Hepatic stellate cell (primary cell): Measurements from ENCODE around the gene CSDE1.

Source experiments
- DNase-seq: peaks from one replicate; pipeline ENCODE4 v3.0.0; 2011; ENCODE audit warnings: low spot score

CSDE1 gene

GRCh38 chr1:114749835-114750234 lies 7.9 kb downstream of the CSDE1 start:
- DNase-seq, result no peak

DNA sequence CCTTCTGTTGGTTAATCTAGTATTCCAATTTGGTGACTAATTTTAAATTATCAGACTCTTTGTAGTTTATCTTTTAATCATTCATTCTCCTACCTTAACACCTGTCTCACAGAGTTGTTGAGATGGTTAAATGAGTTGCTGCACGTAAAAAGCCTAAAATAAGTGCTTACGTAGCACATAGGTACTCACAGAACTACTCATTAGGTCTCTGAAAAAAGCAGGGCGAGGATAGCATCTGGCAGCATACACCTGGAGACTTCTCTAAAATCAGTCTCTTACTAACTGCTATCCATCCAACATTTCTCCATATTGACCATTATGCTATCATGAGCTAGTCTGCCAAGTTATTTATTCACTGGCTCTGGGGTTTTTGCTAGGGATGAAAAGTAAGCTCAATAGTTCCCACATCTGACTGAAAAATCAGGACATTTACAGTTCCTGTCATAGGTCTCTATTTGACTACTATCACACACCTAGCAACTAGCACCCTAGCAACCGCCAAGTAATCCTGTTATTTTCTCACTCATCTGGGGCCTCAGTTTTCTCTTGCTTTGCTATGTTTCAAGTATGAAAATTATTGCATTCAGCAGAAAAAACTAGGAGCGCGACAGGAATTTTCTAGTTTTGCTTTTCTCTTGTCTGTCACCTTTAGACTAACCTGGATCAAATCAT lies 11.2 kb downstream of the CSDE1 start:
- no peak for DNase-seq

GRCh38 chr1:114745291-114745690 lies 12.5 kb downstream of the CSDE1 start:
- DNase-seq, result no peak

DNA sequence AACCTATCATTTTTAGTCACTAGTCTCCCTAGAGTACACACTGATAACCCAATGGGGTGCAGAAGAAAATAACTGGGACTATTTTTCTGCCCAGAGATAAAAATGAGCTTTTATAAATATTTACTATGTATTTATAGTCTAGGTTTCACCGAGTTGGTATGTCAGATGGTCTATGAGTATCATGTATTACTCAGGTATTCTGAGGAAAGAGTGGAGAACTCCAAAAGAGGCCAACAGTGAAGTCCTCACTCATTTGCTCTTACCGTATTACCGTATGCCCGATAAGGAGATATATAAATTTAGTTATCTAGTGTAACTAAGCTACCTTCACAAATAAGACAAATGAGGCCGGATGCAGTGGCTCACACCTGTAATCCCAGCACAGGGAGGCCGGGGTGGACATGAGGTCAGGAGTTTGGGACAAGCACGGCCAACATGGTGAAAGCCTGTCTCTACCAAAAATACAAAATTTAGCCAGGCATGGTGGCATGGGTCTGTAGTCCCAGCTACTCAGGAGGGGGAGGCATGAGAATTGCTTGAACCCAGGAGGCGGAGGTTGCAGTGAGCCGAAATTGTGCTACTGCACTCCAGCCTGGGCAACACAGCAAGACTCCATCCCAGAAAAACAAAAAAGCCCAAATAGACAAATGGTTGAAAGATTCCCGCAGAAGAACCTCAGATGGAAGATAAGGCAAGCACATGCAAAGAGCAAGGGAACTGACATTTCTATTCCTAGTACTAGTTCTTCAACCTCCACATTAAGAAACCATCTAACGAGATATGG lies 15.6 kb downstream of the CSDE1 start:
- DNase-seq, result no peak

DNA sequence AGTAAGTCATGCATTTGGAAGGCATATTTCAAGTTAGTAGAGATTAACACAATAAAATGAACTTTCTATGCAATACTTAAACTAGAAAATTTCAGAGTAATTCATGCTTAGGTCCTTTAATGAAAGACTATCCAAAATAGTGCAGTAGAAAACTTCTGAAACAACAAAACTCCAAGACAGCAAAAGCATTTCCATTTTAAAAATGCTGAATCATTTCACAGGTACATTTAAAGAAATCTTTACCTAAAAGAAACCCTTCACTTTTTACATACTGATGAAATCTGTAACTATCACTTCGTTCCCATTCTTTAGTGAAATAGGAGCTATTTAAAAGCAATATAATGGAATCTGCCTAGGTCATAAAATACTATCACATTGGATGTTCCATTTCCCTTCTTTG lies 17.5 kb downstream of the CSDE1 start:
- DNase-seq, result no peak

DNA sequence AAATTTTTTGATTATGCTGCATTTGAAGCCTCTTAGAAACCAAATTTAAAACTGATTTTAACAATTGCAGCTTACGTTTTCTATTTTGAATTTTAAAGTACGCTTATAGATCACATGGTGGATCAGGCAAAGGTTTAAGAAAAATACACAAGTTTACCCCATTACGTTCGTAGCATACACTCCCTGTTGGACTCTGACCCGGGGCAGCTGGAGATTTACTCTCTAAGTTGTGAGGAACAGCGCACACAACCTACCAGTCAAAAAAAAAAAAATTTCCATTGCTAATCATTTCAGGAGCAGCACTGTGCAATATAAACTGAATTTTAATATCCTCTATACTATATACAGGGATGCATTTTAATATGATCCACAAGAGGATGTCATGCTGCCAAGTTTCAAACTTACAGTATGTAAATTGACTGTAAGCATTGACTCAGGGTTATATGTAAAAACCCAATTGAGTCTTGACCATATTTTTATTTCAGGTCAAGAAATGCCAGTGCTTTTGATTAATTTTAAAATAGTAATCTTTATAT lies 20.4 kb downstream of the CSDE1 start:
- no peak for DNase-seq

DNA sequence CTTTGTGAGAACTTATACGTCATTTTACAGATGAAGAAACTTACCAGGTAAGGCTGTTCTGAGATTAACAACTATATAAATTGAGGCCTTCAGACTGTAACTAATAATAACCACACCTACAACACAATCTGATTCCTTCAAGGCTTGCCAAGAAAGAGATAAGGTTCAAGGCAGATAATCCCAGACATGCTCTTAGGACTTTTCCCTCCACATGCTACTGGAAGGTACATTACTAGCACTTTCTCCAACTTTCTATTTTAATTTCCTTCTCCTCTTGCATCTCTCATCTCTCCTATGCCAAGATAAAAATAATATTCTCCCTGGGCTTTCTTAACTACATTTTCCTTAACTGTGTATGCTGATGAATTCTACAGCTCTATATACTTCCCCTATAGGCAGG lies 22.3 kb downstream of the CSDE1 start:
- DNase-seq, result no peak

DNA sequence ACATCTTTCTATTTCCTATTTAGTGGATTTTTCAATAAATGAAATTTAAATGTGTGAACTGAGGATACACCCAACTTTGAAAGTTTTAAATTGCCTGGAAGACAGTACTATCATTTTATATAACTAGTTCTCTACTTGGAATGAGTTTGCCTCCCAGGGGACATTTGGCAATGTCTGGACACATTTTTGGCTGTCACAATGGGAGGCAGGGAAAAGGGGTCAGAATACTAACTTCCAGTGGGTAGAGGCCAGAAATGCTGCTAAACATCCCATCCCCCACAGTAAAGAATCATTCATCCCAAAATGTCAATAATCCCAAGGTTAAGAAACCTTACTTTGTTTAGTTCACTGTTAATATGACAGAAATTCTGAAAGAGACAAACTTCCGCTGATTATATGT lies 28.0 kb downstream of the CSDE1 start:
- no peak for DNase-seq

DNA sequence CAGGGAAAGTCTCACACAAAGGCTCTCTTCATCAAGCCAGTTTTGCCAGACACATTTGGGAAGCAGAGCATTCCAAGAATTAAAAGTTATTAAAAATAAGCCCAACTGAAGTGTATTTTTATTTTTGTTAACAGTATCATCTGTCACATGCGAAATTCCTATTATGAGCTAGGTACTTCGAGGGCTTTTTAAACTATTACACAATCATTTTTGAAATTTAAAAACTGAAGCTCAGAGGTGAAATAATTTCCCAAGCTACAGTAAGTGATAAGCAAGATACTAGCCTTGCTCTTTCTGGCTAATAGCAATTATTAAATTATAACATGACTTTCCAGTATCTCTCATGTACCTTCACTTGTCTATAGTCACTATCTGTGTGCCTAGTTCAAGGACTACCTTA lies 29.2 kb downstream of the CSDE1 start:
- no peak for DNase-seq

GRCh38 chr1:114725230-114725629 lies 32.6 kb downstream of the CSDE1 start:
- DNase-seq, result no peak

DNA sequence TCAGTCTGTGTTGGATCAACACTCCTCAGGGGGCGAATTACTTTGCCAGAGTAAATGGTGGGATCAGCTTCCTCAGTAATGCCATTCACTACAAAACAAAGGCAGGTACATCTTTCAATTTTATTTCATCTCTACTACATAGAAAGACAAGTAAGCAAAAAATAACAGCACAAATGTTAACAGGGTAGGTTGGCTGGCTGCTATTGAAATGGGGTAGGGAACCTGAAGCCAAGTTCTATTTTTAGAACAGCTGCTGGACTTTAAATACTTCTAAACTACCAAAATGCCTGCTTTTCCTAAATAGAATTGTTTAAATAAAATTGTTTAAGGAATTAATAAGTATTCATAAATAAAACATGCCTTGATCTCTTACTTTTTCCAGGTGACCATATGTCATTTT lies 33.9 kb downstream of the CSDE1 start:
- DNase-seq, result no peak

DNA sequence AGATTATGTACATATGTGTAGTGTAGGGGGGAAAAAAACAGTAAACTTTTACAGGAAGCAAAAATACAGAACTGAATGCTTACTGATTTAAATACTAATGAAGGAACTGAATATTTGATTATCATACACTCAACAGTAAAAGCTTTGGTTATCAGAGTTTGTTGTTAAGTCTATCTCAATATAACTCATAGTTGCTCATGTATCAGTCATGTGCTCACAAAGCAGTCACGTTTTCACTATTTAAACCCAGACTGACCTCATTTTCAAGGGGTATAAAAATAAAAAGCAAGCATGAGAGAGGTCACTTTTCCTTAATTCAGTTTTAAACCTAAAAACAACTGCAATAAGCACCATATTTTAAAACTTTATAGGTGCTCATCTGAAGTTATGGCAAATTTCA lies 34.3 kb downstream of the CSDE1 start:
- no peak for DNase-seq

DNA sequence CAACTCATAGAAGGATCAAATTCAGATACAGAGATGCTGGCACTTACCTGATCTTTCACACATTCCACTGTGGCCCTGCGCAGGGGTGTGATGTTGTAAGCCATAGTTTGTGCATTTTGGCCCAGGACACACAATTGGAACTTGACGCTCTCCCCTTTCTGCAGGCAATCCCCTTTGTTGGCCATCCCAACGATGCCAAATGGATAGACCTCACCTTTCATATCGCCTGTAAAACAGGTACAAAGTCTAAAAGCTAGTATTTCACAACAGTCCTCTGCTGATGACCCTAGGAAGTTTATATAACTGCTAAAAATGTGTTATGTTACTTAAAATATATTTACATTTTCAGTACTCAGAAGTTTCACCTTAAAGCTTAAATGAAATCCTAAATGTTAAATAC lies 37.3 kb downstream of the CSDE1 start:
- no peak for DNase-seq

DNA sequence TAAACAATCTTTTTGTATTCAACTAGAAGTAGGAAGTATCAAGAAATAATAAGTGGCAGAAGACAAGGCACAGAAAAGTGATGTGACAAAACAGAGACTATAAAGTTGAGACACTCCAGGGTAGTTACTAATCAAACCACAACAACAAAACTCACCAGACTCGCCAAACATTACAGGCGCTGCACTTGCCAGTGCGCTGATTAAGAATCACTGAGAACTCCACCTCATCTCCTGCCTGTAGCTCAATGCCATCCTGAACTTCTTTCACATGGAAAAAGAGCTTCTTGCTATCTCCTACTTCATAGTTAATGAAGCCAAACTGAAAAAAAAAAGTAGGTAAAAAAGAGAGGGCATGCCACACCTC lies 38.4 kb downstream of the CSDE1 start:
- no peak for DNase-seq

GRCh38 chr1:114718661-114719423 lies 38.9 kb downstream of the CSDE1 start:
- DNase-seq, result no peak

GRCh38 chr1:114716304-114717170 lies 41.2 kb downstream of the CSDE1 start, which contains the start of gene NRAS:
TSS of gene NRAS (minus strand) at chr1:114716771. CDS start at chr1:114716160, 611 bp downstream.
- DNase-seq, result peak; percentile 85

- DNase-seq, result no peak
Observed at GRCh38 chr1:114715952-114716303, 41.9 kb downstream of the CSDE1 start.

DNA sequence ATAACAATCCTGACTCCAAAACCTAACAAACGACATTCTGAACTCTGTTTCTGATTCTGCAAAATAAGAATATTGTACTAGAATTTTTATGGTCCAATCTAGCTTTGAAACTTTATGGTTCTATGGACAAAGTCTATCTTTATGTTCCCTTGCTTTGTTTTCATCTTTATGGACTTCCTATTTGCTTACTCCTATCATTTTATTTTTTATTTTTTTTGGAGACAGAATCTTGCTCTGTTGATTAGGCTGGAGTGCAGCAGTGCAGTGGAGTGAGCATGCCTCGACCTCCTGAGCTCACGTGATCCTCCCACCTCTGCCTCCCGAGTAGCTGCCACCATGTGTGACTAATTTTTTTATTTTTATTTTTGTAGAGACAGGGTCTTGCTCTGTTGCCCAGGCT lies 44.8 kb downstream of the CSDE1 start:
- no peak for DNase-seq

GRCh38 chr1:114710360-114710759 lies 47.4 kb downstream of the CSDE1 start:
- DNase-seq, result no peak

- DNase-seq, result no peak
Observed at GRCh38 chr1:114707604-114708003, 50.2 kb downstream of the CSDE1 start.

- DNase-seq, result no peak
Observed at GRCh38 chr1:114703242-114703641, 54.5 kb downstream of the CSDE1 start.

GRCh38 chr1:114702737-114703136 lies 55.0 kb downstream of the CSDE1 start:
- DNase-seq, result no peak
